Measurements from ENCODE around the gene TRAPPC10. TPM values are rescaled to one million over a fixed set of nuclear protein-coding genes. Genes with fewer than 3 reads are reported as not detected.
"Not testable (repeated sequence)": the region's sequence is repeated elsewhere in the genome, so short reads cannot be mapped to it uniquely, and the experiment has no call there.

Gene TRAPPC10
- total RNA-seq, 4 donors from 2014 or later = 17.9 to 32.9 (median 23.1) TPM

DNA sequence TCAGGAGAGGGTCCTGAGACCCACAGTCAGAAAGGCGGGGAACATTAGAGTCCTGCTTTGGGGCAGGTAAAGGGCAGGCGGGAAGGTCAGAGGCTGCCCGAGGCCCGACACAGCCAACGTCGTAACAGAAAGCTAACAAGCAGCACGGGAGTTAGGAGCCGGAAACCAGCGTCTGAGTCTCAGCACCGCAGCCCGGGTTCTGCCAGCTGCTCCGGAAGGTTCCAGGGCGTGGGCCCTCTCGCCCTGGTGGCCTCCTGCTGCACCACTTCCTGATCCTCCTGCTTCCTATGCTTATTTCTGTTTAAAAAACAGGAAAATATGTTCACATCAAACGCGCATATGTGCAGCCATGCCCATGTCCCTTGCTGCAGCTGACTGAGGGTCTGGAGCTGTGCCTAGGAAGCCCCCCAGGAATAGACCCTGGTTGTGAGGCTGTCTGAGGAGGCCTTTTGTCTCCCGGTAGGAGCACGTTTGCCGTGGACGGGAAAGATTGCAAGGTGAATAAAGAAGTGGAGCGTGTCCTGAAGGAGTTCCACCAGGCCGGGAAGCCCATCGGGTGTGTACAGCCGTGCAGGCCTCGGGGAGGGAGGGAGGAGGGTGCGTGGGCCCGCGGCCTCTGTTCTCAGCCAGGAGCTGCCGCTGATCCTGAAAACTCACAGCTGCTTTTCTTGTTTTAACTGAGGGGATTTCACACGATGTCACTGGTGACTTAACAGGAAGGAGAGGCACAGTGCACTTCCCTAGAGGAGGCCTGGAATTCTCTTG, 127.9 kb downstream of the TRAPPC10 start:
- intact Hi-C loops (cut with DNase I; ENCODE audit: low total_unique reads); H3K4me1 ChIP-seq; DNase-seq; H3K36me3 ChIP-seq; ATAC-seq; H3K9me3 ChIP-seq; in situ Hi-C loops (cut with MboI; ENCODE audit: low sequenced_read_pairs in 4 of 4); H3K27me3 ChIP-seq; H3K4me3 ChIP-seq: not testable (repeated sequence)
- H3K27ac ChIP-seq = peak overlapping the region in 1 of 4 donors; percentile 68

DNA sequence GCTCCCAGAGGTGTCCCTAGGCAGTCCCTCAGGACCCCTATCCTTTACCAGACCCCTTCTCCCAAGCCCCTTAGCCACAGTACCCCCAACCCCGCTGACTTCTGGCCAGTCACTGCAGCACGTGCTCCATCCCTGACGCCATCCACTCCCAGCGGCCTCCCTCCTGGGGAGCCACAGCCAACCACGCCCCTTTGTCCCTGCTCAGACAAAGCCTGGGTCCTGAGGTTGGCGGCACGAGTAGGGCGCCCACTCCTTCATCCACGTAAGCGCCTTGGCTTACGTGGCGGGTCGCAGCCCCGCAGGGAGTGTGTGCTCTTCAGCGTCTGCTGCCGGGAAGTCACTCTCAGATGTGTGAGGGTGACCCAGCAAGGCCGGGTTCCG, 128.4 kb downstream of the TRAPPC10 start:
- H3K4me3 ChIP-seq; H3K27ac ChIP-seq; H3K27me3 ChIP-seq; H3K4me1 ChIP-seq; DNase-seq; H3K36me3 ChIP-seq; ATAC-seq; in situ Hi-C loops (cut with MboI; ENCODE audit: low sequenced_read_pairs in 4 of 4); intact Hi-C loops (cut with DNase I; ENCODE audit: low total_unique reads); H3K9me3 ChIP-seq: not testable (repeated sequence)

DNA sequence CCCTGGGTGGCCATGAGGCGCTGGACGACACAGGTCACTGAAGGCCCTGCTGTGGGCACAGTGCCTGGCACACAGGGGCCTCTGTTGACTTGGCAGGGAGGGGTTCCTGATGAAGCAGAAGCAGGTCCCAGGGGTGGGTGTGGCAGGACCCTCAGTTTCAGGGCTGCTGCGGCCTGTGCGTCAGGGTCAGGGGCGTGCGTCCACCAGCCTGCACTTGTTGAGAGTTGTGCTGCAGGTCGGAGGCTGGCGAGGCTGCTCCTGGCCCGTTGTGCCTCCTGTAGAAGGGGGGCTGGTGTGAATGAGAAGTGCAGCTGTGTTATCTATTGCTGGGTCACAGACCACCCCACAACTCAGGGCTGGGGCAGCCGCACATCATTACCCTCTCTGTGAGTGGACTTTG, 130.4 kb downstream of the TRAPPC10 start:
- DNase-seq; H3K27me3 ChIP-seq; H3K27ac ChIP-seq; in situ Hi-C loops (cut with MboI; ENCODE audit: low sequenced_read_pairs in 4 of 4); intact Hi-C loops (cut with DNase I; ENCODE audit: low total_unique reads); H3K9me3 ChIP-seq; H3K4me1 ChIP-seq; H3K4me3 ChIP-seq; H3K36me3 ChIP-seq; ATAC-seq: not testable (repeated sequence)

DNA sequence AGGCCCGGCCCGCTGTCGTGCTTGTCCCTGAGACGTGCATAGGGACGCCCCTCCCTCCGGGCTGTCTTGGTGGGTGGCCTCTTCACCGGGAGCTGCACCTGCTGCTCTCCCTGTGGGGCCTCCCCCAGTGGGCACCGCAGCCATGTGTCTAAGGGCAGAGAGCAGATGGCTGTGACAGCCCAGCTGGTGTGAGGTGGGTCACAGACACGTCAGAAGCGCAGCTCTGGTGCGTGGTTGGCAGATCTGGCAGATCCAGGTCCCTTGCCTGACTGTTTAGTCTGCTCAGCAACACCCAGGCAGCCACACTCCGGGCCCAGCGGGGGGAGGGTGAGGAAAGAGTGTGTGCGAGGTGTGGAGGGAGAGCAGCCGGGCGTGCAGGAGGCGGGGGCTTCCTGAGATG, 131.3 kb downstream of the TRAPPC10 start:
- in situ Hi-C loops (cut with MboI; ENCODE audit: low sequenced_read_pairs in 4 of 4); H3K27ac ChIP-seq; ATAC-seq; H3K4me1 ChIP-seq; H3K4me3 ChIP-seq; H3K9me3 ChIP-seq; DNase-seq; intact Hi-C loops (cut with DNase I; ENCODE audit: low total_unique reads); H3K27me3 ChIP-seq; H3K36me3 ChIP-seq: not testable (repeated sequence)

DNA sequence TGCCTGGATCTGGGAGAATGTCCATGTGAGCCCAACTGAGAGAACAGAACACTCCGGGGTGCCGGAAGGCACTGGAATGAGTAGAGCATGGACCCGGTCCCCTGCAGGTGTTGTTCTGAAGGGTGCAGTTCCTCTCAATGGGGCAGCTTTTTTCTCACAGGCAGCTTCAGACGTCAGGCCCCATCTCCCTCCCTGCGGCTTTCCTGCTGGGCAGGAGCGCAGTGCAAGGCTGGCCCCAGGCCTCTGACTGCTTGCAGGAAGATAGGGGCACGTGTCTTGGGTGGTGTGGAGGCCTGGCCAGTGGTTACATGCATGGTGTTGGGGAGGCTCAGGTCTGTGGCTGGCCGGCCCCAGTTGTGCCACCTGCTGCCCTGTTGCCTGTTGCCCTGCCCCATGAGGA, 131.9 kb downstream of the TRAPPC10 start:
- H3K27me3 ChIP-seq; H3K27ac ChIP-seq; ATAC-seq; H3K36me3 ChIP-seq; DNase-seq; H3K4me1 ChIP-seq; intact Hi-C loops (cut with DNase I; ENCODE audit: low total_unique reads); in situ Hi-C loops (cut with MboI; ENCODE audit: low sequenced_read_pairs in 4 of 4); H3K9me3 ChIP-seq; H3K4me3 ChIP-seq: not testable (repeated sequence)

DNA sequence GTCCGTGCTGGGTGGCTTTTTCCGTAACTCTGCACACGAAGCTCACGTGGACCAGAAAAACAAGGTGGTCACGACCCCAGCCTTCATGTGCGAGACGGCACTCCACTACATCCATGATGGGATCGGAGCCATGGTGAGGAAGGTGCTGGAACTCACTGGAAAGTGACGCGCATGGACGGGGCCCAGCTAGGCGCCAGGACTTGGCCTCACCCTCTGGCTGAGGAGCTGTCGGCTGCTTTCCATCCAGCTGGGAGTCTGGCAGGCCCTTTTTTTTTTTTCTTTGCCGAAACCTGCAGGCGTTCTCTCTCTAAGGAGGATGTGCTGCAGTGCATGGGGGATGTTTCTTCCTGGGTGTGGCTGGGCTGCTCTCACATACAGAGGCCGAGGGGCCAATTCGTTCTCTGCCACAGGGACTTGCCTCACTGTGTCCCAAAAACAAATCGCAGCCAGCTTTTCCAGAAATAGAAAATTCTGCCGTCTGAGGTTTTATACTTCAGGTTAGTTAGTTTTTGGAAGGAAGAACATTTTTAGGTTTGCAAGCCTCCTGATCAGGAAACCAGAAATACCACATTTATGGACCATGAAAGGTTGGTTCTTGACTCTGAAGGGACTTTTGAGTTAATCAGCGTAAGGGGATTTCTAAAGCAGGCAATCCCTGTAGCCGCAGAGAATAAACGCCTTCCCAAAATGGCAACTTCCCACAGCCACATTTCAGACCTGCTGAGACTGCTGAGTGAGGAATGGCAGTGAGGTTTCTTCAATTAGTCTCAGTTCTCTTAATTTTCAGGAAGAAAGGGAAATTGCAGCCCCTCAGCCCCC, 132.9 kb downstream of the TRAPPC10 start:
- H3K27me3 ChIP-seq; H3K4me1 ChIP-seq; intact Hi-C loops (cut with DNase I; ENCODE audit: low total_unique reads); DNase-seq; H3K27ac ChIP-seq; in situ Hi-C loops (cut with MboI; ENCODE audit: low sequenced_read_pairs in 4 of 4); H3K36me3 ChIP-seq; H3K9me3 ChIP-seq; H3K4me3 ChIP-seq: not testable (repeated sequence)
- peak; percentile 24 to 46 for ATAC-seq

DNA sequence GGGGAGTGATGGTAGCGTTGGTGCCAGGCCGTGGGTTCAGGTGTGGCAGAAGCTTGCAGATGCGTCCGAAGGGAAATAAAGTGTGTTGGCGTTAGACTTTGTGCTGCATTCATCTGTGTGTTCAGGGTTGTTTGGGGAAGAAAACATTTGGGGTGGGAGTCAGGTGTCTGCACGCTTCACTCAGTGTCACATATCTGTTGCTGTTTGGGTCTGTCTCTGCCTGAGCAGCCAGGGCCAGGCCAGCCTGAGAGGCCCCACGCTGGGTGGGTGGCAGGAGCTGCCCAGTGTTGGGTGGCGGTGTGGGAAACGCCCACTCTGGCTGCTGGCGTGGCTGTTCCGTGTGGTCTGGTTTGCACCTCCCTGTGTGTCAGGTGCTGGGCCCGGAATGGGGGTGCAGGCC, 133.5 kb downstream of the TRAPPC10 start:
- in situ Hi-C loops (cut with MboI; ENCODE audit: low sequenced_read_pairs in 4 of 4); H3K9me3 ChIP-seq; intact Hi-C loops (cut with DNase I; ENCODE audit: low total_unique reads); DNase-seq; ATAC-seq; H3K27me3 ChIP-seq; H3K4me3 ChIP-seq; H3K4me1 ChIP-seq; H3K27ac ChIP-seq; H3K36me3 ChIP-seq: not testable (repeated sequence)

DNA sequence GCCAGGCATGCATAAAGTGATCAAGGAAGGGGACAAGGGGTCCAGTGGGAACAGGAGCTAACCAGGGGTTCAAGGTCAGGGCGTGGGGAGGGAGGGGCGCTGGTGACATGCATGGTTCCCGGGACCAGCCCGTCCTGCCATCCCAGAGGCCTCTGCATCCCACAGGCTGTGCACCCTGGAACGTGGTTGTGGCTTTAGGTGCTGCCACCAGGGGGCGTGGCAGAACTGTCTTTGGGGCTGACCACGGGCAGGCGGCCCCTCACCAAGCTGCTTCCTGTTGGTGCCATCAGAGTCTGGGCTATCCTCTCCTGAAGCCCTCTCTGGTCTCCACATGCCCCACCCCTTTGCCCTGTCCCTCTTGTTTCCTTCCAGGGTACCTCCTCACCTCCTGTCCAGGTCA, 135.0 kb downstream of the TRAPPC10 start:
- H3K4me3 ChIP-seq; H3K27me3 ChIP-seq; in situ Hi-C loops (cut with MboI; ENCODE audit: low sequenced_read_pairs in 4 of 4); H3K9me3 ChIP-seq; H3K4me1 ChIP-seq; intact Hi-C loops (cut with DNase I; ENCODE audit: low total_unique reads); H3K27ac ChIP-seq; H3K36me3 ChIP-seq; DNase-seq: not testable (repeated sequence)
- peak; percentile 39 to 46 for ATAC-seq

DNA sequence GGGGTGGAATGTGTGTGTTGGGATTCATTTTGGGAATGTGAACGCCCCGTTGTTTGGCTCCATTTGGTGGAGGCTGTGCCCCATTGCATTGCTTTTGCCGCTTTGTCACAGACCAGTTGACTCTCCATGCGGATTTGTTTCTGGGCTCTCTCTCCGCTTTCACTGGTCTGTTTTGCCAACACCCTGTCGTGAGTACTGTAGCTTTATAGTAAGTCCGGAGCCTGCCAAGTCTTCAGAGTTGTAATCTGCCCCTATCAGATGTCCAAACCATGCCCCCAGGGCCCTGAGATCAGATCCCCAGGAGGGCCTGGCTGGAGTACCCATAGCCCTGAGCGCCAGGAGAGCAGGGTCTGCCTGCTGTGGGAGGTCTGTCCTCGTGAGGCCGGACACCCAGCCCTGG, 138.1 kb downstream of the TRAPPC10 start:
- H3K9me3 ChIP-seq; H3K27ac ChIP-seq; H3K36me3 ChIP-seq; in situ Hi-C loops (cut with MboI; ENCODE audit: low sequenced_read_pairs in 4 of 4); H3K27me3 ChIP-seq; H3K4me1 ChIP-seq; H3K4me3 ChIP-seq; intact Hi-C loops (cut with DNase I; ENCODE audit: low total_unique reads): not testable (repeated sequence)
- DNase-seq = peak in 1 of 2 donors; percentile 45
- peak; percentile 53 to 74 for ATAC-seq

DNA sequence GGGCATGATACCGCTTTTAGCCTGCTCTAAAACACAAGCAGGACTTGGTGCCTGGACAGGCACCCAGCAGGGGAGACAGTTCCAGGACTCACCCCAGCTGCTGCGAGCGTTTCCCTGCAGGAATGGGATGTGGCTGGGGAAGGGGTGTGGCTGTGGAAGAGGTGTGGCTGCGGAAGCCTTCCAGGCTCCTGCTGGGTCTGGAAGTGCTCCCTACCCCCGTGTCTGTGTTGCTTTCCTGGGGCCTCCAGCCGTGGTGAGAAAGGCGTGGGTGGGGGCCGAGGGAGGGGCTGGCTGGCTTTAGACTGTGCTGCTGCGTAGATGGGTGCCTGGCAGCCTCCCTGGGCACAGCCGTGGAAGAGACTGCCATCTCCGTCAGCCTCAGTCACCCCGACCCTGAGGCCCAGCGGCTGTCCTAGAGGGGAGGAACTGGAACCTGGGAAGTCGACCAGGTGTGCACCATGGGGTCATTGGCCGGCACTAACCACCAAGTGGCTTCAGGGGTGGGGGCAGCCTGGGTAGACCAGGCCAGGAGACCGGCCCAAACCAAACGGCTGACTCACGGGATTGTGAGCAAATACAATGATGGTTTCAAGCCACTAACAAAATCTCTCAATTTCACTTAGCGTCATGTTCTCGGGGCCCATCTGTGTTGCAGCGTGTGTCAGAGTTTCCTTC, 141.2 kb downstream of the TRAPPC10 start:
- DNase-seq; H3K36me3 ChIP-seq; H3K4me3 ChIP-seq; ATAC-seq; H3K9me3 ChIP-seq; H3K4me1 ChIP-seq; H3K27me3 ChIP-seq; H3K27ac ChIP-seq; intact Hi-C loops (cut with DNase I; ENCODE audit: low total_unique reads); in situ Hi-C loops (cut with MboI; ENCODE audit: low sequenced_read_pairs in 4 of 4): not testable (repeated sequence)

DNA sequence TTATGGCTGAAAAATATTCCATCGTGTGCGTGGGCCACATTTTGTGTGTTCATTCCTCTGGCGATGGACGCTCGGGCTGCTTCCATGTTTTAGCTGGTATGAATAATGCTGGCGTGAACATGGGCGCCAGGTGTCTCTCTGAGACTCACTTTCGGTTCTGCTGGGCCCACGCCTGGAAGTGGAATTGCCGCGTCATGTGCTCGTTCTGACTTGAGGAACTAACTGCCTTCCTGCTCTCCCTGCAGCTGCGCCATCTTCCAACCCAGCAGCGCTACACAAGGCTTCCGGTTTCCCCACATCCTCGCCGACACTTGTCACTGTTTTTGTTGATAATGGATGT, 141.8 kb downstream of the TRAPPC10 start:
- ATAC-seq = peak; percentile 33 to 52

More for the DNA sequence above, 141.8 kb downstream of the TRAPPC10 start:
- in situ Hi-C loops (cut with MboI; ENCODE audit: low sequenced_read_pairs in 4 of 4); H3K27ac ChIP-seq; intact Hi-C loops (cut with DNase I; ENCODE audit: low total_unique reads); H3K4me3 ChIP-seq; H3K27me3 ChIP-seq; H3K36me3 ChIP-seq; DNase-seq; H3K4me1 ChIP-seq; H3K9me3 ChIP-seq: not testable (repeated sequence)
